ENCODE results near the gene CHAC1.

CHAC1 gene

DNA sequence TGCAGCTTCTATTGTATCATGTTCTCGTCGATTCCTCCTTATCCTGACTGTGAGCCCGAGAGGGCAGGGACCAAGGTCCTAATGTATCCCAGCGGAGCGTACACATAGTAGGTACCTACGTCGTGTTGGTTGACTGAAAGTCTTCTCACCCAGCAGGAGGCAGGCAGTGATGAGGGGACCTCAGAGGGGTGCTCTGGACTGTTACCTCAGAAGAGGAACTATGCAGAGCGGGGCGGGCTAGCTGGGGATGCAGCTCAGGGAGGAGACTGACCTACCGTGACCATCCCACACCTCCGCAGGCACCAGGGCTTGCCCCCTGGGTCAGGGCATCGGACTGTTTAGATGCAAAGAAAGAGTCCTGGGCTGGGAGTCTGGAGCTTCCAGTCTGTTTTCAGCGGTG, 11.4 kb downstream of the CHAC1 start:
- Histone ChIP-seq H2AFZ (ENCODE audit: low read depth) (no peak overlapping the region), H3K4me3 (IDR thresholded peaks at IDR 0.05; ENCODE audit: insufficient read depth, low read depth, low read length) (no peak overlapping the region), H3K4me2 (no peak overlapping the region), H3K27me3 (ENCODE audit: insufficient read depth, low read depth) (no peaks in the 10 kb centered on the region), H3K4me1 (ENCODE audit: low read depth, poor library complexity, severe bottlenecking) (no peaks in the 10 kb centered on the region), H3K79me2 (ENCODE audit: insufficient read depth, low read depth) (no peaks in the 10 kb centered on the region), H3K9ac (no peak overlapping the region), H3K36me3 (ENCODE audit: insufficient read depth) (no peaks in the 10 kb centered on the region), H3K27ac (no peak overlapping the region), H4K20me1 (ENCODE audit: insufficient read depth) (no peaks in the 10 kb centered on the region)
- TF ChIP-seq, protein P1, sequence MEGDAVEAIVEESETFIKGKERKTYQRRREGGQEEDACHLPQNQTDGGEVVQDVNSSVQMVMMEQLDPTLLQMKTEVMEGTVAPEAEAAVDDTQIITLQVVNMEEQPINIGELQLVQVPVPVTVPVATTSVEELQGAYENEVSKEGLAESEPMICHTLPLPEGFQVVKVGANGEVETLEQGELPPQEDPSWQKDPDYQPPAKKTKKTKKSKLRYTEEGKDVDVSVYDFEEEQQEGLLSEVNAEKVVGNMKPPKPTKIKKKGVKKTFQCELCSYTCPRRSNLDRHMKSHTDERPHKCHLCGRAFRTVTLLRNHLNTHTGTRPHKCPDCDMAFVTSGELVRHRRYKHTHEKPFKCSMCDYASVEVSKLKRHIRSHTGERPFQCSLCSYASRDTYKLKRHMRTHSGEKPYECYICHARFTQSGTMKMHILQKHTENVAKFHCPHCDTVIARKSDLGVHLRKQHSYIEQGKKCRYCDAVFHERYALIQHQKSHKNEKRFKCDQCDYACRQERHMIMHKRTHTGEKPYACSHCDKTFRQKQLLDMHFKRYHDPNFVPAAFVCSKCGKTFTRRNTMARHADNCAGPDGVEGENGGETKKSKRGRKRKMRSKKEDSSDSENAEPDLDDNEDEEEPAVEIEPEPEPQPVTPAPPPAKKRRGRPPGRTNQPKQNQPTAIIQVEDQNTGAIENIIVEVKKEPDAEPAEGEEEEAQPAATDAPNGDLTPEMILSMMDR (conservative IDR thresholded peaks at IDR 0.05; ENCODE audit: low read depth, low read length), result no peak

DNA sequence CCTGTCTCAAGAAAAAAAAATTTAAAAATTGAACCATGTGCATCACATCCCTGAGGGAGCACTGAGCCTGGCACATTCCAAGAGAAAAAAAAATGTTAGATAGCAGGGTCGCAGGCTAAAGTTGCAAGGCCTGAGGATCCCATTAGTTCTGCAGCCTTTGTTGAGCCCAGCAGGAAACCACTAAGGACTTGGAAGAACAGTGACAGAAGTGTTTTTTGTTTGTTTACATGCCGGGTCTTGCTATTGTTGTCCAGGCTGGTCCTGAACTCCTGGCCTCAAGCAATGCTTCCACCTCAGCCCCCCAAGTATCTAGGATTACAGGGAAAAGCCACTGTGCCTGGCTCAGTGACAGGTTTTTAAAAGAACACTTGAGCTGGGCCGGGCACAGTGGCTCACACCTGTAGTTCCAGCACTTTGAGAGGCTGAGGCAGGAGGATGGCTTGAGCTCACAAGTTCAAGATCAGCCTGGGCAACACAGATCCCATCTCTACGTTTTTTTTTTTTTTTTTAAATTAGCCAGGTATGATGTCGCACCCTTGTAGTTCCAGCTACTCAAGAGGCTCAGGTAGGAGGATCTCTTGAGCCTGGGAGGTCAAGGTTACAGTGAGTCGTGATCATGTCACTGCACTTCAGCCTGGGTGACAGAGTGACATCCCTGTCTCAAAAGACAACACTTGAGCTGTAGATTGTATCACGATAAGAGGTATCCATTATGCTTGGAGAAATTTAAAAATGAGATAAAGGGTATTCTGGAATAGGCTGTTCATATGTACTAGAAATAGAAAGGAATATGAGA, 15.2 kb downstream of the CHAC1 start:
- H3K36me3 ChIP-seq (ENCODE audit: insufficient read depth), result no peaks in the 10 kb centered on the region
- no peak overlapping the region for H3K4me3 ChIP-seq (IDR thresholded peaks at IDR 0.05; ENCODE audit: insufficient read depth, low read depth, low read length)
- no peaks in the 10 kb centered on the region for H3K27me3 ChIP-seq (ENCODE audit: insufficient read depth, low read depth)
- H3K27ac ChIP-seq, result no peak overlapping the region
- TF ChIP-seq, protein P1 (conservative IDR thresholded peaks at IDR 0.05; ENCODE audit: low read depth, low read length), result no peak
- no peaks in the 10 kb centered on the region for H3K4me1 ChIP-seq (ENCODE audit: low read depth, poor library complexity, severe bottlenecking)
- no peak overlapping the region for H3K4me2 ChIP-seq
- no peak overlapping the region for H2AFZ ChIP-seq (ENCODE audit: low read depth)
- H3K79me2 ChIP-seq (ENCODE audit: insufficient read depth, low read depth), result no peaks in the 10 kb centered on the region
- no peak overlapping the region for H3K9ac ChIP-seq
- H4K20me1 ChIP-seq (ENCODE audit: insufficient read depth), result no peaks in the 10 kb centered on the region

DNA sequence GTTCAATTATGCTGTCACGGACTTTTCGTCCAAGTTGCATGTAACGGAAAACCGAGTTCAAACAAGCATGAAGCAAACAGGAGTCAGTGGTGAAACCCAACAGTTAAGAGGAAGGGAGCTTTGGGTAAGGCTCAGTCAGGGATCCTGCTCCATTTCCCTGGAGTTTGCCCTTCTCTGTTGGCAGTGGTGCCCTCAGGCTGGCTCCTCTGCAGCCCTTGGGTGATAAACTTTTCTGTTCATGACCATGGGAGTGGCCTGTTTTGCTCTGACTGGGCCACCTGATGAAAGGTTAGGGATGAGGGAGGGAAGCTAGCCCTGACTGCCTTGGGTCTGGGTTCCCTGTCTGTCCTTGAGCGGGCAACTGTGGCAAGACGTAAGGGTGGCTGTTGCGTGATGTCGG, 16.1 kb downstream of the CHAC1 start:
- H3K27me3 ChIP-seq (ENCODE audit: insufficient read depth, low read depth), result no peaks in the 10 kb centered on the region
- no peak overlapping the region for H3K4me2 ChIP-seq
- TF ChIP-seq, protein P1 (conservative IDR thresholded peaks at IDR 0.05; ENCODE audit: low read depth, low read length), result no peak
- no peaks in the 10 kb centered on the region for H4K20me1 ChIP-seq (ENCODE audit: insufficient read depth)
- no peaks in the 10 kb centered on the region for H3K79me2 ChIP-seq (ENCODE audit: insufficient read depth, low read depth)
- no peak overlapping the region for H3K27ac ChIP-seq
- no peak overlapping the region for H3K4me3 ChIP-seq (IDR thresholded peaks at IDR 0.05; ENCODE audit: insufficient read depth, low read depth, low read length)
- no peak overlapping the region for H2AFZ ChIP-seq (ENCODE audit: low read depth)
- no peaks in the 10 kb centered on the region for H3K4me1 ChIP-seq (ENCODE audit: low read depth, poor library complexity, severe bottlenecking)
- H3K36me3 ChIP-seq (ENCODE audit: insufficient read depth), result no peaks in the 10 kb centered on the region
- no peak overlapping the region for H3K9ac ChIP-seq

DNA sequence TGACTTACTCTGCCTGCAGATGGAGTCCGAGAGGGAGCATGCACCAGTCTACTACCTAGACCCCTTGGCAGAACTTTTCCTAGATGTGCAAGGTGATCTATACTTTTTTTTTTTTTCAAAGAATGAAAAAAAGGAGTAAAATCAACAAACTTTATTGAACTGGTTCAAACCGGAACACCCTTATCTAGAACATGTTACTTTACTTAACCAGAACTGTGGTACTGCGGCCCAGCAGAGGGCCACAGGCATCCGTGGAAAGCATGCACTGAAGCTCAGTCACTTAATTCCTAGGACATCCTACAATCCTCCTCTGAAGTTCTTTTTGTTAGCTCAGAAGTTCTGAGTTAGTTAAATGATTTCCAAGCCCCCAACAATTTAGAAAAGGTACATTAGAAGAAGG, 21.6 kb downstream of the CHAC1 start:
- no peaks in the 10 kb centered on the region for H3K79me2 ChIP-seq (ENCODE audit: insufficient read depth, low read depth)
- TF ChIP-seq, protein P1 (conservative IDR thresholded peaks at IDR 0.05; ENCODE audit: low read depth, low read length), result no peak
- H3K36me3 ChIP-seq (ENCODE audit: insufficient read depth), result 0 out of 2 replicates have a peak, but pooled peaks cover 3% of the 10 kb centered on the region
- H3K4me1 ChIP-seq (ENCODE audit: low read depth, poor library complexity, severe bottlenecking), result no peaks in the 10 kb centered on the region
- H3K4me3 ChIP-seq (IDR thresholded peaks at IDR 0.05; ENCODE audit: insufficient read depth, low read depth, low read length), result no peak overlapping the region
- H2AFZ ChIP-seq (ENCODE audit: low read depth), result no peak overlapping the region
- no peak overlapping the region for H3K27ac ChIP-seq
- H3K9ac ChIP-seq, result no peak overlapping the region
- no peaks in the 10 kb centered on the region for H4K20me1 ChIP-seq (ENCODE audit: insufficient read depth)
- H3K4me2 ChIP-seq, result no peak overlapping the region
- no peaks in the 10 kb centered on the region for H3K27me3 ChIP-seq (ENCODE audit: insufficient read depth, low read depth)

All from KMS-11 (cell line).